GM19463 (cell line): ENCODE measurements around the gene RPRD2.

Experiments
- ATAC-seq: cut with Tn5 transposase; IDR thresholded peaks from one replicate; pipeline ENCODE4 v1.9.1; 2021; ENCODE audit warnings: mild to moderate bottlenecking, moderate library complexity; ENCODE audit not compliant: unreplicated experiment

The RPRD2 gene

DNA sequence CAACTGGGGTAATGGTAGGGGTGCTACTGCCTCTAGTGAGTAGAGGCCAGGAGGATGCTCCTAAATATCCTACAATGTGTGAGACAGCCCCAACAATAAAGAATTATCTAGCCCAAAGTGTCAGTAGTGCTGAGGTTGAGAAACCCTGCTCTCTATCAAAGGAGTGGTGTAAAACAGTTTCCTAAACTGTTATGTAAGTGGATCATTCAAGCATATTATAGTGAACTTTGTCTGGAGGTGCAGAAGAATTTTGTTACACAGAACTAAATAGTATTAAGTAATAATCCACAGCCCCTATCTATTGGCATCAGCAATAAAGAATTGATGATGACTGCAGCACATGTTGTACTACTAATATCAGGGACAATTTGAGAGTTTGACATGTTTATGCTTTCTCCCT is 103.0 kb downstream of the RPRD2 start:
- ATAC-seq, result no peak

DNA sequence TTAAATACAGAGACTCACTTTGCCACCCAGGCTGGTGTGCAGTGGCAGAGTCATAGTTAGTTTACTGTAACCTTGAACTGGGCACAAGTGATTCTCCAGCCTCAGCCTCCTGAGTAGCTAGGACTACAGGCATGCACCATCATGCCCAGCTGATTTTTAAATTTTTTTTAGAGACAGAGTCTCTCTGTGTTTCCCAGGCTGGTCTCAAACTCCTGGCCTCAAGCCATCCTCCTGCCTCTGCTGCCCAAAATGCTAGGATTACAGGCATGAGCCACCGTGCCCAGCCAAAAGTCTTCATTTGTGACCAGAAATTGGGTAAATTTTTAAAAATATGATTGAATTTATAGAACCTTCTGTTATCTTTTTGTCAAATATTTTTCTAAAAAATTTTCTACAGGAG is 105.3 kb downstream of the RPRD2 start:
- no peak for ATAC-seq

DNA sequence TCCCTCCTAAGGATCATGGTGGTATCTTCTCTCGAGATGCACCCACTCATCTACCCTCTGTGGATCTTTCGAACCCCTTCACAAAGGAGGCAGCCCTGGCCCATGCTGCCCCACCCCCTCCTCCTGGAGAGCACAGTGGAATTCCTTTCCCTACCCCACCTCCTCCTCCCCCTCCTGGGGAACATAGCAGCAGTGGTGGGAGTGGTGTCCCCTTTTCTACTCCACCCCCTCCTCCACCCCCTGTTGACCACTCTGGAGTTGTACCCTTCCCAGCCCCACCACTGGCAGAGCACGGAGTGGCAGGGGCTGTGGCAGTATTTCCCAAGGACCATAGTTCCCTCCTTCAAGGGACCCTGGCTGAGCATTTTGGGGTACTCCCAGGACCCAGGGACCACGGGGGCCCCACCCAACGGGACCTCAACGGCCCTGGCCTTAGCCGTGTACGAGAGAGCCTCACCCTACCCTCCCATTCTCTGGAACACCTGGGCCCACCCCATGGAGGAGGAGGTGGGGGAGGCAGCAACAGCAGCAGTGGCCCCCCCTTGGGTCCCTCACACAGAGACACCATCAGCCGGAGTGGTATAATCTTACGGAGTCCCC is 108.8 kb downstream of the RPRD2 start:
- ATAC-seq, result no peak

DNA sequence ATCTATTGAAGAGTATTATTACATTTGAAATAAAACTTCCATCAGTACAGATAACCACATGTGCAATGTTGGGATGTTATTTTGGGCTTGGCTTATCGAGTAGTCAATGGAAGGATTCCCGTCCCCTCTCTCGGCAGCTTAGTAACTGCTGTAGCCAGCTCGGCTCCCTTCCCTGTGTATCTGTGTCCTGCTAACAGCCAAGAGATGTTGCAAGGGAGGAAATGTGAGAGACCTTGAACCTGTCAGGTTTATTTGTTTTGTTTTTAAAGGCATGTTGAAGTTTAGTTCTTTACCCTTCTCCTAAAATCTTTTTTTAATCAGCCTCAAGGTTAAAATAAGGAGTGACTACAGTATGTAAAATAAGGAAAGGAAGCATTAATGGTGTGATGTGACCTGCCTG is 109.7 kb downstream of the RPRD2 start:
- no peak for ATAC-seq

DNA sequence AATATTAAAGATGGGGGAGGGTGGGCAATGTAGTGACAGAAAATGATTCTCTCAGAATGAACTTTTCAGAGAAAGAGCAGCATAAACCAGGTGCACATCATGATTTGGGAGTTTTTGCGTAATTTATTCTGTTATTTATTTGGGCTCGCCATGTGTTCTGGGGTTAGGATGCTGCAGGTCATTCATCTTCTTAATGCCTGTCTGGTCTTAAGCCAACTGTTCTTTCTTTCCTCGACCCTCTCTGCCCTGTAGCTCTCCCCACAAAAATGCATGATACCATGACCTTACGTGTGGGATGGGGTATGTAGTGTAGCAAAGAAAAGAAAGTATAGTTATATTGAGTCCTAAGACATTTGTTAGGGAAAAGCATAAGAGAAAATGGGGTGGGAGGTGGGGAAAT is 110.9 kb downstream of the RPRD2 start:
- no peak for ATAC-seq

DNA sequence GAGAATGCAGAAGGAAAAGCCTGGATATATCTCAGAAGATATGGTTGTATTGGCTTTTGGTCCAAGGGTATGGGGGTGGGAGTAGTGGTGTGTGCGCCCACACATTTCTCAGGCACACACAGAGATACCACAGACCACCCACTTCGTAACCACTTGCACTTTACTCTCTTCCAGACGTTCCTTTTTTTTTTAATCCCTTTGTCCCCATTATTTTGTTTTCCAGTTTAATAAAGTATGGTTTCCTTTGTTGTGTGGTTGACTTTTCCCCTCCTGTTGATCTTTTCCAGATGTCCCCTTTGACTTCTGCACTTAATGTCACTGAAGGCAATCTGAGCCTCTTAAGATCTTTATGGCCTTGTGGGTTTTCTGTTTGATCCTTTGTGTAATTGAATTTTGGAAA is 112.8 kb downstream of the RPRD2 start:
- no peak for ATAC-seq

DNA sequence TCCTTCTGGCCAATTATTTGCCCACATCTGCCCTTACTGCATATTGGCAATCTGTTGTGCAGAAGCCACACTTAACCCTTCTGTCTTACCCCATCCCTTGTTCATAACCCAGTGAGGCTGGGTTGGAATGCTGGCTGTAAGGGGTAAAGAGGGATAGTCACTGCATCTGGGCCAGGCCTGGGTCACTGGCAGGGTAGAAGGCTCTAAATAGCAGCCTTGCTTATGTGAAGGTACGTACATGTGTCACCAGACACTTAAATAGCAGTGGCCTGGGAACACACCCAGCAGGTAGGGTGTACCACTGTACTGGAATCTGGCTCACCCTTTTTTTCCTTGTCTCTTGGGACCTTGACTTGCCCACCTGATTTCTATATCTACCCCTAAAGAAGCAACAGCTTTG is 113.4 kb downstream of the RPRD2 start:
- no peak for ATAC-seq

DNA sequence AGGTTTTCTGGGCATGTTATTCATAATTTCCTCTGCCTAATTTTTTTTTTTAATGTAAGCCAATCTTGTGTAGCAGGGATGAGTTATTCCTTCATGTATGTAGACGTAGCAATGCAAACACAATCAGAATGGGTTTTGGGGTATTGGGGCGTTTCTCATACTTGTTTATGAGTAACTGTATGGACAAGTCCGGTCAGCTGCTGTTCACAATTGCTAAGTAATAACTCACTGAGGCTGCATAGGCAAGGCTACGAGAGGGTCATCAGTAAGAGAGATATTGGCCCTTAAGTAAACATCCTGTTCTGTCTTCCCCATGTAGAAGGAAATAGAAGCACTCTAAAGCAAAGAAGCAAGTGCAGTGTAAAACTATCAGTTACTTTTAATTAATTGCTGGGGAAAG is 113.8 kb downstream of the RPRD2 start:
- ATAC-seq, result no peak

DNA sequence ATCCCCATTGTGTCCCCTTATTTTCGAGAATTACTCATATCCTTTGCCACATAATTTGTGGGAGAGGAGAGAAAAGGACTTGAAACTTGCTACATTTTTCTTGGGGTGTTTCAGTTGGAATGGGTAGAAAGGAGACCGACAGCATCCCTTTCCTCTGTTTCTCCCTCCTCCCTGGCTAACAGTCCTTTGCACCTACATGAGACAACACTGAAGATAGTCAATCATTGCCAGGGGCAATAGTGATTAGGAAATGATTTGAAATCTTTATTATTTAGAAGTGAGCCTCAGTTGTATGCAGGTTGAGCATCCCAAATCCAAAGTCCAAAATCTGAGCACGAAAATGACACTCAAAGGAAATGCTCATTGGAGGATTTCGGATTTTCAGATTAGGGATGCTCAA is 115.4 kb downstream of the RPRD2 start:
- ATAC-seq, result no peak

DNA sequence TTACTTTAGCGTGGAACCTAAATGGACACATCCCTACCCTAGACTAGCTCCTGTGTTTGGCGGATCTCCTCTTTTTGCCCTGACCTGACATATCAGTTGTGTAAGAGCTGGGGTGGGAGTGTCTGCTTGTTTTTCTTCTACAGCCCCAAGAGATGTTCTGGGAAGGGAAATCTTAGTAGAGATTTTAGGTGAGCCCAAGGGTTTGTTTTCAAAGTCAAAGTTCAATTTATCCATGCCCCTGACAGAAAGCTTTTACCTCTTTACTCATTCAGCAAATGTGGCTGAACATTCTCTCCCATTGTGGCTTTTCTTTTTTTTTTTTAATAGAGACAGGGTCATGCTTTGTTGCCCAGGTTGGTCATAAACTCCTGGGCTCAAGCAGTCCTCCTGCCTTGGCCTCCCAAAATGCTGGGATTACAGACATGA is 116.0 kb downstream of the RPRD2 start:
- ATAC-seq, result no peak

DNA sequence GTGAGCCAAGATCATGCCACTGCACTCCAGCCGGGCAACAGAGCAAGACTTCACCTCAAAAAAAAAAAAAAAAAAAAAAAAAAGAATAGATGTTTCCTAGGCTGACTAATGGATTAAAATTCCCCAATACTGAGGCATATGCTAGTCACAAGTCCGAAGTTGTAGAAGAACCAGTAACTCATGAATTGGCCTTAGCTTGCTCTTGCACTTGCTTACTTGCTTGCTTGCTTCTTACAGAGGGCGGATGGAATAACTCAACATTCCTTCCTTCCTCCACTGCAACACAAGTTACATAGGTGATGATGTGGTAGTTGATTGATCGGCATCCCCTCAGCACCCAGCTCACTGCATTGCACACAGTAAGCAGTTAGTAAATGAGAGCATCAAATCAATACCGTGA is 120.5 kb downstream of the RPRD2 start:
- no peak for ATAC-seq

DNA sequence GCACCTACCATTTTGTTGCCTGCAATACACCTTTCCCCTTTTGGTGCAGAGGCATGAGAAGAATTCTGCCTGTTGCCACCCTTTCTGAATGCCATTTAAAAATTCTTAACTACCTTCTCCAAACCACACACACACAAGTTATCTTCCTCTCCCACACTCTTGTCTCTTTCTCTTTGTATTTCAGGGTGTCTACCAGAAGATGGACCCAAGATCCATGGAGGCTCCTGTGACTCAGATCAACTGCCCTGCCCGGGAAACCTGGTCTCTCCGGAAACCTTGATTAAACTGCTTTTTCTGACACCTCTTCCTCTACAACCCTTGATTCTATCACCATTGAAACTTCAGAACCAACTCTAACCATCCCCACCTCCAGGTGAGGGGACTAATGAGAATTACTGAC is 120.9 kb downstream of the RPRD2 start:
- no peak for ATAC-seq

DNA sequence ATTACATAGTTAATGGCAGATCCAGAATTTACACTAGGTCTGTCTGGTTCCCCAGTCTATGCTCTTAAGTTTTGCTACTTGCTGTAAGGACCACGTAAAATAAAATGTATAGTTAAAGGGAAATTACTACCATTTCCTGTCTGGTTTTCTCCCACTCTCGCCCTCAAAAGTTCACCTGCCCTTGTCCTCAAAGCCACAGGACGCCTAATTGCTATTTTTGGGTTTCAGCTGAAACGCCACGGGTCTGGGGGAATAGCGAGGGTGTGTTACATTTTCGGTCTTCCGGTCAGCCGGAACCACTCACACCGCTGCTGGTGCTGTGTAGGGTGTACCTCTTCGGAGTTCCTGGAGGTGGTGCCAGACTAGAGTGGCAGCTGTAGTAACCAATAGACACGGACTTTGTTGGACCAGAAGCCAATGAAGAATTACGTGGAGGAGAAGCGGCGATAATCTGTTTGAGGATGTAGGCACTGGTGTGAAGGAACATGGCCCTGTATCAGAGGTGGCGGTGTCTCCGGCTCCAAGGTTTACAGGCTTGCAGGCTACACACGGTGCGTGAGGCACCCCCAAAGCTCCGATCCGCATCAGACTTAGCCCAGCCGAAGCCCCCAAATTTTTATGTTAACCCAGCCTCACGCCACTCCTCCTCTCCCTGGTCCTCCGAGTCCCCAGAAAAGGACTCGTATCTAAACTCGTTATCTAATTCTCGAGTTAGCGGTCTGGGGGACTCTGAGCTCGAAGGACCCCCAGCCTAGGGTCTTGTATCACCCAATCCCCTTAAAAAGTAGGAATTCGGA is 123.2 kb downstream of the RPRD2 start, which contains the start of gene TARS2:
TARS2 (plus strand) TSS at position 454 of the 797 bp plus-strand sequence; CDS start at position 486, 32 bp downstream.
- peak; percentile 100 for ATAC-seq

DNA sequence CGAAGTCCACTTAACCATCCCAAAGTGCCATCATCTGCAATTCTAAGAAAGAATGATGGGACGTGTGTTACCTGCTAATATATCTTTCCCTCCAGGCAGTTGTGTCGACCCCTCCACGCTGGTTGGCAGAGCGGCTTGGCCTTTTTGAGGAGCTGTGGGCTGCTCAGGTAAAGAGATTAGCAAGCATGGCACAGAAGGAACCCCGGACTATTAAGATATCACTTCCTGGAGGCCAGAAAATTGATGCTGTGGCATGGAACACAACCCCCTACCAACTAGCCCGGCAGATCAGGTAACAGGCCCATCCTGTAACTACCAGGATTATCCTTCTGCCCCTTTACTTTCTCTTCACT is 123.8 kb downstream of the RPRD2 start:
- ATAC-seq, result no peak

DNA sequence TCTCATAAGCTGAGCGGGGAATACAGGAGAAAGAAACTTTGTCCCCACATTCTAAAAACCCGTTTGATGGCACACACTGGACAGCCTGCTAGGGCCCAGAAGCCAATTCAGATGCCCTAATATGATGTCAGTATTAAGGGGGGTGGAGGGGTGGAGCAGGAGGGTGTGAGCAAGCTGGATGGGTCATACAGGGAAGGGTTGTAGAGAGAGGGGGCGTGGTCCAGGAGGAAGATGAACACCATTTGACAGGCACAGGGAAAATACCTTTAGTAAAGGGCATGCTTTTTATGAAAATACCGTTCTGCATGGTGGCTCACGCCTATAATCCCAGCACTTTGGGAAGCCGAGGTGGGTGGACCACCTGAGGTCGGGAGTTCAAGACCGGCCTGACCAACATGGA is 129.2 kb downstream of the RPRD2 start:
- ATAC-seq, result no peak

DNA sequence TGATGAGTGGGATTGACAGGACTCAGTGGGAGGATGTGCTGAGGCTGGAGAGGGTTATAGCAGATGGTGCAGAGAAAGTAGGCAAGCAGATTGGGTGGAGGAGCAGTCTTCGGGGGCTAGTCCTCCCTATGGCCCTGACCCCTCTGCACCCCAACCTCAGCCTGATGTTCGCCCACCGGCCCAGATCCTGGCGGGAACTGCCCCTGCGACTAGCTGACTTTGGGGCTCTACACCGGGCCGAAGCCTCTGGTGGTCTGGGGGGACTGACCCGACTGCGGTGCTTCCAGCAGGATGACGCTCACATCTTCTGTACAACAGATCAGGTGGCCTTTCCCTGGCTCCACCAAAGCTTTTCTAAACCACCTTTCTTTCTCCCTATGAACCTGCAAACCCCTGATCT is 134.4 kb downstream of the RPRD2 start:
- no peak for ATAC-seq

DNA sequence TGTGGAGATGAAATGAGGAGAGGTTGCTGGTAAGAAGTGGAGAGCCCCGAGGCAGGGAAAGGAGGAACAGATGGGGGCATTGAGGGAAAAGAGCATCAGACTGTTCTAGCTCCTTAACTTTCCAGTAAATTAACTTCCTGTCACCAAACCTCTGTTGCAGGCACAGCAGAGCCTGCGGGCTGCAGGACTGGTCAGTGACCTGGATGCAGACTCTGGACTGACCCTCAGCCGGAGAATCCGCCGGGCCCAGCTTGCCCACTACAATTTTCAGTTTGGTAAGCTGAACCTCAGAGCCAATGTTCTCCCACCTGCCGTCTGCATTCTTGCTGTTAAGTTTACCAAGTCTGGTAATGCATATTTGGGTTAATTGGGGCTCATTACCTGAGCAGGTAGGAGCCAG is 141.5 kb downstream of the RPRD2 start:
- ATAC-seq, result no peak

DNA sequence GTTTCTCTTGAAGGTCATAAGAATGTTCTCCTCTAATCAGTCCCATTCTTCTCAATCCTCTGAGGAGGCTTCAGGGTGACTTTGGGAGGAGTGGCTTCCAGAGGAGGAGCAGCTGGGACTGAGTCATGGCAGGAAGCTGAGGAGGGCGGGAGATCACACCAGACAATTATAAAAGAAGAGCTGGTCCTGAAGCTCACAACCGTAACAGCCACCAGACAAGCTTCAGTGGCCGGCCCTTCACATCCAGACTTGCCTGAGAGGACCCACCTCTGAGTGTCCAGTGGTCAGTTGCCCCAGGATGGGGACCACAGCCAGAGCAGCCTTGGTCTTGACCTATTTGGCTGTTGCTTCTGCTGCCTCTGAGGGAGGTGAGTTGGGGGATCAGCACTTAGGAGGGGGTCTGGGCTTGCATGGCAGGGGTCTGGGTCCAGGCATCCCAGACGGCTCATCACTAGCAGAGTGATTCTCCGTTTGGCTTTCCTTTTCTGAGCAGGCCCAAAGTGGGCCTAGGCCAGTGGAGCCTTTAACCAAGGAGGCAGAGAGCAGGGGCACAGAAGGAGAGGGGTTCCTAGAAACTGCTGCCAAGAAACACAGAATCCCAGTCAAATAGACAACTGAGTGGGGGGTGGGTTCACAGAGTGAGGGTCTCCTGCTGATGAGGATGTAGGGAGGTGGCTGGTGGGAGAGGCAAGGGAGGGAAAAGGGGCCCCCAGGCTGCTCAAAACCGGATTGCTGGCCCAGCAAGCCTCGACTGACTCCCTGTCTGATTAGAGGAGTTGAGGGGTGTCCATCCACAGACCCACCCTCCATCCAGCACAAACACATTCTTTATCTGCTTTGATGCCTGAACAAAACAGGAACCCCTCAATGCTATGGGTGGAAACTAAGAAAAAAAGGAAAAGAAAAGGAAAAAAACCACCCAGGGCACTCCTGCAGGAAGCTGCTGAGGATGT is 144.2 kb downstream of the RPRD2 start, which contains the start of gene ECM1:
ECM1 (plus strand) TSS at position 198 of the 953 bp plus-strand sequence; CDS start at position 299, 101 bp downstream.
- no peak for ATAC-seq

DNA sequence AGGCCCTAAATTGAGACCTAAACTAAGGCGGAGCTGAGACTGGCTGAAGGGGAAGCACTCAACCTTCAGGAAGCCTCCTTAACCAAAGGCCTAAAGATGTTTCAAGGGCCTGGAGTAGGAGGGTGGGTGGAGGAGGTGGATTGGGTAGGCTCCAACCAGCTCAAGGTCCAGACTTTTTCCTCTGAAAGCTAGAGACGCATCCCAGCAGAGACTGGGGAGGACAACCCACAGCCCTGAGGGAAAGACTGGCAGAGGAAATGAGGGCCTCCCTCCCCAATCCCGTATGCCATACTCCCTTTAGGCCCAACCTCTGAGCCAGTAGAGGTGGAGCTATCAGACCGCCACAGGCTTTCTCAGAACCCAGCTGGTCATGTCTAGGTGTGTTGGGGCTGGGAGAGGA is 145.0 kb downstream of the RPRD2 start:
- ATAC-seq, result no peak

DNA sequence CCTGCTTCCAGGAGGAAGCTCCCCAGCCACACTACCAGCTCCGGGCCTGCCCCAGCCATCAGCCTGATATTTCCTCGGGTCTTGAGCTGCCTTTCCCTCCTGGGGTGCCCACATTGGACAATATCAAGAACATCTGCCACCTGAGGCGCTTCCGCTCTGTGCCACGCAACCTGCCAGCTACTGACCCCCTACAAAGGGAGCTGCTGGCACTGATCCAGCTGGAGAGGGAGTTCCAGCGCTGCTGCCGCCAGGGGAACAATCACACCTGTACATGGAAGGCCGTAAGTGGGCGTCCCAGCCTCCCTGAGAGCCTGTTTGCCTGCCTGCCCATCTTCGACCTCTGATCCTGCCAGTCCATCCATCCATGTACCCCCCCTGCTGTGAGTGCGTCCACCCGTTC is 147.6 kb downstream of the RPRD2 start:
- ATAC-seq, result no peak

DNA sequence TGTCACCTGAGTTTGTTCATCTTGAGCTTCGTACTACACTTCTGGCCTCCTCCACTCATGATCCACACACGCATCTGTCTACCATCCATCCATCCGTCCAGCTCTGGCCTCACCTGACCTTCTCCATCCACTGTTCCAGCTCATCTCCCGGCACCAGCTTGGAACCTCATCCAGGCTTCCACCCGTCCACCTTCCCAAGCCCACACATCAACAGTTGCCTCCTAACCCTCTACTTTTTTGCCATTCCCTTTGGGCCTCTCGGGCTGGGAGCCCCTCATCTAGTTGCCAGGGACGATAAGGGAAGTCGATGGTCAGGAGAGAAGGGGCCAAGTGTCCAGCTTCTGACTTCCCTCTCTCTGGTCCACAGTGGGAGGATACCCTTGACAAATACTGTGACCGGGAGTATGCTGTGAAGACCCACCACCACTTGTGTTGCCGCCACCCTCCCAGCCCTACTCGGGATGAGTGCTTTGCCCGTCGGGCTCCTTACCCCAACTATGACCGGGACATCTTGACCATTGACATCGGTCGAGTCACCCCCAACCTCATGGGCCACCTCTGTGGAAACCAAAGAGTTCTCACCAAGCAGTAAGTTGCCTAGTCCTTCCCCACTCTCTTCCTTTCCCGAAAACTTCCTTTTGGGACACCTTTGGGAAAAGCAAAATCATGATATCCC is 148.2 kb downstream of the RPRD2 start:
- ATAC-seq, result no peak
